GM12864 (cell line): ENCODE data around the gene TMEM43.

ENCODE experiments used
- DNase-seq: peaks from one replicate; pipeline ENCODE4 v3.0.0-alpha.2; 2011; ENCODE audit warnings: low read depth
- H3K4me3 ChIP-seq: 2 replicates; pipeline ENCODE4 v1.5.1; 2011; ENCODE audit warnings: mild to moderate bottlenecking, low read depth, low read length, control low read depth
- CTCF ChIP-seq: IDR thresholded peaks from 2 replicates; pipeline ENCODE4 v1.5.1; 2011; ENCODE audit warnings: low read depth, mild to moderate bottlenecking, moderate library complexity, low read length, control low read depth, inconsistent platforms; ENCODE audit errors: missing control alignments

Gene TMEM43

GRCh38 chr3:14142567-14143270 lies 17.9 kb downstream of the TMEM43 start:
- TF ChIP-seq CTCF: no peak
- DNase-seq: no peak
- H3K4me3 ChIP-seq: no peak overlapping the region

GRCh38 chr3:14143271-14144225 lies 18.7 kb downstream of the TMEM43 start:
- H3K4me3 ChIP-seq: no peak overlapping the region
- DNase-seq: no peak
- TF ChIP-seq CTCF: no peak

GRCh38 chr3:14144423-14145075 lies 19.7 kb downstream of the TMEM43 start:
- no peak overlapping the region for H3K4me3 ChIP-seq
- peak; percentile 66 for DNase-seq
- TF ChIP-seq CTCF: no peak

- TF ChIP-seq CTCF: no peak
- no peak for DNase-seq
- H3K4me3 ChIP-seq: no peak overlapping the region
These were observed 20.4 kb downstream of the TMEM43 start for GRCh38 chr3:14145236-14145635.

- no peak overlapping the region for H3K4me3 ChIP-seq
- DNase-seq: no peak
- TF ChIP-seq CTCF: no peak
These were observed 21.0 kb downstream of the TMEM43 start for GRCh38 chr3:14145670-14146380.

GRCh38 chr3:14146381-14147065 lies 21.7 kb downstream of the TMEM43 start:
- no peak for DNase-seq
- no peak for TF ChIP-seq CTCF
- H3K4me3 ChIP-seq: no peak overlapping the region
